HG03095 (cell line): ENCODE data around the gene SLC16A3.
"Not testable (repeated sequence)": the region's sequence is repeated elsewhere in the genome, so short reads cannot be mapped to it uniquely, and the experiment has no call there.

Experiments
- ATAC-seq: cut with Tn5 transposase; IDR thresholded peaks from one replicate; pipeline ENCODE4 v1.9.1; 2021; ENCODE audit warnings: moderate library complexity; ENCODE audit not compliant: unreplicated experiment

Gene SLC16A3

DNA sequence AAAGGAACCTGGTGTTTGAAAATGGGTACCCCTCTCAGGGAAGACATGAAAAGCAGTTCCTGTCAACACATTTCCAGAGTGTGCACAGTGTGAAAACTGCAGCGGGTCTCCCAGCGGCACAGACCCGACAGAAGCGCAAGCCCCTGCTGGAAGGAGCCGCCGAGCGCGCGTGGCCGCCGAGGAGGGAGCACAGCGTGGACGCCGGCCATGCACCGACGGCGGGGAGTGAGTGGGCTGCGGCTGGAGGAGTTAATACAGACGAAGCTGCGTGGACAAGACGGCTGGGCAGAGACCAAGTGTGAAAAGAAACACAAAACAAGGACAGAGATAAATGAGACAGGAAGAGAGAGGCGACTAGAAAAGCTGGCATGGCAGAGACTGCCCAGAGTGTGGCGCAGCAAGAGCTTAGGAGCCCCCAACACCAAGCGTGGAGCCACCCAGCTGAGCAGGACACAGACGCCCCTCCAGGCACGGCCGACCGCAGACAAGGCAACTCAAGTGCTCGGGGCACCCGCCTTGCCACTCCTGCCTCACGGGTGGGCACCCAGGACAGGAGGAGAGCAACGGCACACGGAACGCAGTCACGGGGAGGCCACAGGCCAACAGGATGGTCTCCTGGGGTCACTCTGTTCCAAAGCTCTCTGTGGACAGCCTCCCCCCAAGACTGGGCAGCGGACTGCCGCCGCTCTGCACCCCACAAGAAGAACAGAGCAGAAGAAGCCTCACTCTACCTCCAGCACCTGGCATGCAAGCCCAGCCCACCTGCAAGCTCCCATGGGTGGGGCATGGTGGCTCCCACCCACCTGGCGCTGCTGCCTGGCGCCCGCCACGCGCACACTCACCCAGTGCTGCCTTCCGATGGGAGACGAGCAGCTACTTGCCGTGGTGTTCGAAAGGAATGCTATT, 16.5 kb downstream of the SLC16A3 start:
- no peak for ATAC-seq

DNA sequence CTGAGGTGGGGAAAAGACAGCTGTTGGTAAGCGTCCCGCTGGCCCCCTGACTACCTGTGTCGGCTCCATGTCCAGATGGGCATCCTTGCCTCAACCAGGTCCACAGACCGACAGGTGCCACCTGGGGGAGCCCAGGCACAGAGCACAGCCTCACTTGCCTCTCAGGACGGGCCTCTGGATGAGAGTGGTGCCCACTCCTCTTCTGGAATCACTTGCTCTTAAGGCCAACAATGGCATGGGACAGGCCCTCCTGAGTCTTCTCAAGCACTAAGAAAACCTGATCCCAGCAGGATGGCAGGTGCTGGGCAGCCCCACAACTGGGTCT, 17.2 kb downstream of the SLC16A3 start:
- no peak for ATAC-seq

DNA sequence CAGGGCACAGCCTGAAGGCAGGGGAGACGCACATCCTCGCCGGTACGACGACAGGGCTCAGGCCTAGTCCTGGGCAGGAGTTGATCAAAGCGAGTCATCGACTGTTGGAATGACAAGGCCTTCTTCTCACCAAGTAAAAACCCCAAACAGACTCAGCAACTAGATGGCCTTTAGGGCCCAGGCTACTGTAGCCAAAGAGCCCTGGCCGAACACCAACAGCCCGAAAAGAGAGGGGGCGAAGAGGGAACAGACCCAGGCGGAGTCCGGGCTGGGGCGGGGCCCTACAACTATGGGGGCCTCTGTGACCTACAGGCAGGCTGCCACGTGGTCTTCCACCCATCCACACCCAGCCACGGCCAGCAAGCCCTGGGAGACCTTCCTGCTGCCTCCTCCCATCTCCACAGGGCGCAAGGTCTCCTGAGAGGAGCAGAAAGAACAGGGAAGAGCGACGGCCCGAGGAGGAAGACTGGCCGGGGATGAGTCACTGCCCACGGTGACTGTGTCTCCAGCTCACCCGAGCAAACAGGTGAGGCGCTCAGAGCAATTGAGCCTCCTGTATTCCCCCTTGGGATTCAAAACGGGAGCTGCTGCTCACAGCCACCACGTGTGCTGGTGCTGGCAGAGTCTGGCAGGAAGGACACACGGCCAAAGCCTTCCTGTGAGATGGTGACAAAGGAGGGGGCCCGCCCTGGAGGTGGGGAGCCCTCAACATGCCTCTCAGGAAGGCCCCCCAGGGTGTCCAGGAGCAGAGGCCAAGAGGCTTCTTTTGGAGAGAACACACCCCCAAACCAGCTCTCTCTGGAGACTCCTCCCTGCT, 17.7 kb downstream of the SLC16A3 start:
- no peak for ATAC-seq

DNA sequence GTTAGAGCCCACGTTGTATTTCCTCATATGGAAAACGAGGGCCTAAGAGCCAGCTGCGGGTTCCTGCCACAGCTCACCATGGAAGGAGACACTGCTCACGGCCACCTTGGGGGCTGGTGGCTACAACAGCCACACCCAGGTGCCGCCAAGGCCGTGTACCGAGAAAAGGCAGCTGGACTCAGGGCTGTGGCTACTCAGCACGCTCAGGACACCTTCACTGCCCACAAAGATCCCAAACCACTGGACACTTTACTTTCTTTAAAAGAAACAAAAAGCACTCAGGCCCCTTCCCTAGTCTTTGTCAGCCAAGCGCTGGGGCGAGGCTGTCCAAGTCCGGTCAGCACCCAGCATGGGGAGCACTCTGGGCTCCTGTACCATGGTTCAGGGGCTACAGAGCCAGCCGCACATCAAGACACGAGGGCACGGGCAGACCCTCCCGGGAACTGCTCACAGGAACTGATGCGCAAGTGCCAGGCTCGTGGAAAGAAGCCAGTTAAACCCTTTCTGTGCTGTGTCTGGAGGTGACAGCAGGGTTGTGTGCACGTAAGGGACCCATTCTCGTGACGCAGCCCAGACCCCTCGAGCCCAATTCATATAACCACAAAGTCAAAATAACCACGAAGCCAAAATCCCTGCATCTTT, 18.5 kb downstream of the SLC16A3 start:
- ATAC-seq = no peak

- ATAC-seq = no peak
These were observed 19.2 kb downstream of the SLC16A3 start for GRCh38 chr17:82247856-82248671.

- no peak for ATAC-seq
These were observed 20.2 kb downstream of the SLC16A3 start for GRCh38 chr17:82248815-82249674.

GRCh38 chr17:82249896-82250581, 21.2 kb downstream of the SLC16A3 start:
- no peak for ATAC-seq

DNA sequence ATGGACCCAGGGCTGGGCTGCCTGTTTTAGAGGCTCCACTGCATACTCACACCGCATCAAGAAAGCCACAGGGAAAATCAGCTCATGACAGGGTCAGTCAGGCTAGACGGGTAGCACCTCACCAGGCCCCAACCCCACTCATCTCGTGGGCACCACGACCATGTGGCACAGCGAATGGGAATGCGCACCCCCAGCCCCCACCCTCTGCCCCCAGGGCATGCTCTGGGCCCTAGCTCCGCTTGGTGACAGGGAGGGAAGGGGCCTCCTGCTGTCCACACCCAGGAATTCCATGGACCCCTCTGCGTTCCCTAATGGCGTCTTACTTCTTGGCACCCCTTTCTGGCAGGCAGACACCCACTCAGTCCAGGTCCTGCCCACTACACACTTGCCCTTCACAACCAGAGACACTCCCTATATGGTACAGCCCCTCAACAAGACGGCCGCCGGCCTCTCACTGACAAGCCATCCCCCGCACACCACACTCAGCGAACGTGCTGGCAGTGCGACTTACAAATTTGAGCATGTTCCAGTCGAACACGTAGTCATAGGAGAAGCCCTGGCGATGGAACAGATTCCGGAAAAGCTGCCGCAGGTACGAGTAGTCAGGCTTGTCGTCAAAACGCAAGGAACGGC, 22.1 kb downstream of the SLC16A3 start:
- ATAC-seq = no peak

- no peak for ATAC-seq
These were observed 23.8 kb downstream of the SLC16A3 start for GRCh38 chr17:82252511-82253178.

GRCh38 chr17:82253179-82253544, 24.3 kb downstream of the SLC16A3 start:
- no peak for ATAC-seq

- not testable (repeated sequence) for ATAC-seq
These were observed 25.3 kb downstream of the SLC16A3 start for GRCh38 chr17:82254096-82254495.

DNA sequence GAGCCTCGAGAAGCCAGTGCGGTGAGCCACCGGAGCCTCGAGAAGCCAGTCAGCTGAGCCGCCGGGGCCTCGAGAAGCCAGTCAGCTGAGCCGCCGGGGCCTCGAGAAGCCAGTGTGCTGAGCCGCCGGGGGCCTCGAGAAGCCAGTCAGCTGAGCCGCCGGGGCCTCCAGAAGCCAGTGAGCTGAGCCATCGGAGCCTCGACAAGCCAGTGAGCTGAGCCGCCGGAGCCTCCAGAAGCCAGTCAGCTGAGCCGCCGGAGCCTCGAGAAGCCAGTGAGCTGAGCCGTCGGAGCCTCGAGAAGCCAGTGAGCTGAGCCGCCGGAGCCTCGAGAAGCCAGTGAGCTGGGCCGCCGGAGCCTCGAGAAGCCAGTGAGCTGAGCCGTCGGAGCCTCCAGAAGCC, 25.9 kb downstream of the SLC16A3 start:
- not testable (repeated sequence) for ATAC-seq

GRCh38 chr17:82255402-82255972, 26.6 kb downstream of the SLC16A3 start:
- no peak for ATAC-seq

- ATAC-seq = no peak
These were observed 27.5 kb downstream of the SLC16A3 start for GRCh38 chr17:82256242-82256885.

GRCh38 chr17:82257473-82257872, 28.6 kb downstream of the SLC16A3 start:
- no peak for ATAC-seq

DNA sequence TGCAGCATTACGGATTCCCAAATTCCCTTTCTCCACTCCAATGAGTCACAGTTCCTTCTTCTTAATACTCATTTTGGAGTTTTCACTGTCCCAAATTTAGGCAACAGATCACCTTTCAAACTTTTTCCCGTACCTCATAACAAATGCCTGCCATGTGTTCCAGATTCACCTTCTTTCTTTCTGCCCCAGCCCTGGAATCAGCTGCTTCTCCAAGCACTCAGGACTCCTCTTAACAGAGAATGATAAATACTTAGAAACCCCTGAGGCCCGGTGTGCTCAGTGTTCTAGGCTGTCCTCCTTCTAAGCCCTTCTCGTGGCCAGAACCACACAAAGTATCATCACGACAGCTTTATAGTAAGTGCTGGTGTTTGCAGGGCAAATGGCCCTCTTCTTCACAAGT, 29.7 kb downstream of the SLC16A3 start:
- no peak for ATAC-seq
